ENCODE measurements around the gene FBXO15. TPM values are rescaled to one million over a fixed set of nuclear protein-coding genes. Genes with fewer than 3 reads are reported as not detected.

FBXO15 gene
- total RNA-seq, 1 donor from 2014 or later, result 0.76 TPM

GRCh38 chr18:74113711-74114110 lies 33.9 kb downstream of the FBXO15 start:
- H3K27ac Mint-ChIP-seq (ENCODE audit: unreplicated experiment), result no peak overlapping the region
- no peak for TF ChIP-seq CTCF (IDR thresholded peaks at IDR 0.05; ENCODE audit: partially characterized antibody, unreplicated experiment)
- H3K4me3 Mint-ChIP-seq (ENCODE audit: unreplicated experiment), result no peak overlapping the region
- H3K4me1 Mint-ChIP-seq (ENCODE audit: low read depth, unreplicated experiment), result no peaks in the 10 kb centered on the region
- peaks cover 5% of the 10 kb centered on the region for H3K36me3 Mint-ChIP-seq (ENCODE audit: unreplicated experiment)
- no peaks in the 10 kb centered on the region for H3K9me3 Mint-ChIP-seq (ENCODE audit: unreplicated experiment)
- DNase-seq, result no peak
- H3K27me3 Mint-ChIP-seq (ENCODE audit: unreplicated experiment), result no peaks in the 10 kb centered on the region

GRCh38 chr18:74110976-74111375 lies 36.7 kb downstream of the FBXO15 start:
- Mint-ChIP-seq H3K9me3 (ENCODE audit: unreplicated experiment) (no peaks in the 10 kb centered on the region), H3K4me3 (ENCODE audit: unreplicated experiment) (no peak overlapping the region), H3K27me3 (ENCODE audit: unreplicated experiment) (no peaks in the 10 kb centered on the region), H3K4me1 (ENCODE audit: low read depth, unreplicated experiment) (no peaks in the 10 kb centered on the region), H3K36me3 (ENCODE audit: unreplicated experiment) (peaks cover 5% of the 10 kb centered on the region), H3K27ac (ENCODE audit: unreplicated experiment) (no peak overlapping the region)
- TF ChIP-seq CTCF (IDR thresholded peaks at IDR 0.05; ENCODE audit: partially characterized antibody, unreplicated experiment), result no peak
- no peak for DNase-seq

- no peak overlapping the region for H3K27ac Mint-ChIP-seq (ENCODE audit: unreplicated experiment)
- H3K4me1 Mint-ChIP-seq (ENCODE audit: low read depth, unreplicated experiment), result no peaks in the 10 kb centered on the region
- H3K4me3 Mint-ChIP-seq (ENCODE audit: unreplicated experiment), result no peak overlapping the region
- H3K9me3 Mint-ChIP-seq (ENCODE audit: unreplicated experiment), result no peaks in the 10 kb centered on the region
- H3K36me3 Mint-ChIP-seq (ENCODE audit: unreplicated experiment), result peaks cover 5% of the 10 kb centered on the region
- H3K27me3 Mint-ChIP-seq (ENCODE audit: unreplicated experiment), result no peaks in the 10 kb centered on the region
- no peak for DNase-seq
- TF ChIP-seq CTCF (IDR thresholded peaks at IDR 0.05; ENCODE audit: partially characterized antibody, unreplicated experiment), result no peak
Measured at GRCh38 chr18:74110149-74110548, 37.5 kb downstream of the FBXO15 start.

- no peaks in the 10 kb centered on the region for H3K4me1 Mint-ChIP-seq (ENCODE audit: low read depth, unreplicated experiment)
- no peak overlapping the region for H3K4me3 Mint-ChIP-seq (ENCODE audit: unreplicated experiment)
- no peaks in the 10 kb centered on the region for H3K27me3 Mint-ChIP-seq (ENCODE audit: unreplicated experiment)
- no peak for TF ChIP-seq CTCF (IDR thresholded peaks at IDR 0.05; ENCODE audit: partially characterized antibody, unreplicated experiment)
- H3K27ac Mint-ChIP-seq (ENCODE audit: unreplicated experiment), result no peak overlapping the region
- H3K9me3 Mint-ChIP-seq (ENCODE audit: unreplicated experiment), result no peaks in the 10 kb centered on the region
- no peak for DNase-seq
- H3K36me3 Mint-ChIP-seq (ENCODE audit: unreplicated experiment), result peaks cover 5% of the 10 kb centered on the region
Measured at GRCh38 chr18:74108460-74108859, 39.2 kb downstream of the FBXO15 start.

- Mint-ChIP-seq H3K27ac (ENCODE audit: unreplicated experiment) (no peak overlapping the region), H3K4me3 (ENCODE audit: unreplicated experiment) (no peak overlapping the region), H3K4me1 (ENCODE audit: low read depth, unreplicated experiment) (peaks cover 8% of the 10 kb centered on the region), H3K36me3 (ENCODE audit: unreplicated experiment) (peaks cover 13% of the 10 kb centered on the region), H3K27me3 (ENCODE audit: unreplicated experiment) (peaks cover 3% of the 10 kb centered on the region), H3K9me3 (ENCODE audit: unreplicated experiment) (peaks cover 3% of the 10 kb centered on the region)
- DNase-seq, result no peak
- no peak for TF ChIP-seq CTCF (IDR thresholded peaks at IDR 0.05; ENCODE audit: partially characterized antibody, unreplicated experiment)
Measured at GRCh38 chr18:74097803-74098202, 49.8 kb downstream of the FBXO15 start.

Data from glutamatergic neuron (in vitro differentiated cells).